KMS-11 (cell line): ENCODE measurements around the gene SUCO.
A peak's percentile ranks its signal among the peaks of the same experiment; 100 is the strongest.
"Not testable (repeated sequence)": the region's sequence is repeated elsewhere in the genome, so short reads cannot be mapped to it uniquely, and the experiment has no call there.

Experiments used
- H2AFZ ChIP-seq: fragments of 200-600 bp; sonication (generic); 2 replicates; pipeline ENCODE4 v1.6.1; 2016; ENCODE audit warnings: antibody characterized with exemption, mixed run types, low read depth
- H3K27ac ChIP-seq: fragments of 200-600 bp; sonication (generic); 2 replicates; pipeline ENCODE4 v1.6.1; 2016; ENCODE audit warnings: mild to moderate bottlenecking, mixed run types
- H3K27me3 ChIP-seq: fragments of 200-600 bp; sonication (generic); 2 replicates; pipeline ENCODE4 v1.6.1; 2017; ENCODE audit warnings: mild to moderate bottlenecking, low read depth, mixed run types, moderate library complexity; ENCODE audit not compliant: insufficient read depth
- H3K36me3 ChIP-seq: fragments of 200-600 bp; sonication (generic); 2 replicates; pipeline ENCODE4 v1.6.1; 2017; ENCODE audit warnings: mild to moderate bottlenecking, mixed run types; ENCODE audit not compliant: insufficient read depth
- H3K4me1 ChIP-seq: fragments of 200-600 bp; sonication (generic); 2 replicates; pipeline ENCODE4 v1.6.1; 2016; ENCODE audit warnings: mild to moderate bottlenecking, low read depth, mixed run types; ENCODE audit not compliant: poor library complexity, severe bottlenecking
- H3K4me2 ChIP-seq: fragments of 200-600 bp; sonication (generic); 2 replicates; pipeline ENCODE4 v1.7.0; 2016; ENCODE audit warnings: mild to moderate bottlenecking, mixed run types
- H3K4me3 ChIP-seq: fragments of 200-600 bp; sonication (generic); IDR thresholded peaks from 2 replicates; pipeline ENCODE4 v1.6.1; 2017; ENCODE audit warnings: low read depth, low read length, mixed read lengths; ENCODE audit not compliant: insufficient read depth
- H3K79me2 ChIP-seq: fragments of 200-600 bp; sonication (generic); 2 replicates; pipeline ENCODE4 v1.6.1; 2016; ENCODE audit warnings: low read depth, mixed run types; ENCODE audit not compliant: insufficient read depth
- H3K9ac ChIP-seq: fragments of 200-600 bp; sonication (generic); 2 replicates; pipeline ENCODE4 v1.6.1; 2016; ENCODE audit warnings: mild to moderate bottlenecking, mixed run types
- H4K20me1 ChIP-seq: fragments of 200-600 bp; sonication (generic); 2 replicates; pipeline ENCODE4 v1.6.1; 2016; ENCODE audit warnings: mild to moderate bottlenecking, mixed run types; ENCODE audit not compliant: insufficient read depth
- CTCF ChIP-seq: fragments of 200-600 bp; sonication (generic); conservative IDR thresholded peaks from 2 replicates; pipeline ENCODE4 v1.6.1; 2017; ENCODE audit warnings: low read depth, mild to moderate bottlenecking, antibody characterized with exemption, low read length, moderate library complexity, mixed read lengths

SUCO gene

GRCh38 chr1:172612478-172612877 lies 79.5 kb downstream of the SUCO start:
- Histone ChIP-seq H3K4me1 (peaks cover 10% of the 10 kb centered on the region), H3K27me3 (no peaks in the 10 kb centered on the region), H2AFZ (no peak overlapping the region), H3K79me2 (no peaks in the 10 kb centered on the region), H4K20me1 (no peaks in the 10 kb centered on the region), H3K36me3 (peaks cover 12% of the 10 kb centered on the region; the same call in 1 of the 2 replicates), H3K9ac (no peak overlapping the region), H3K27ac (no peak overlapping the region), H3K4me3 (no peak overlapping the region), H3K4me2 (no peak overlapping the region)
- TF ChIP-seq CTCF, result no peak

GRCh38 chr1:172613294-172613693 lies 80.3 kb downstream of the SUCO start:
- H3K79me2 ChIP-seq, result no peaks in the 10 kb centered on the region
- H3K36me3 ChIP-seq, result peaks cover 12% of the 10 kb centered on the region; the same call in 1 of the 2 replicates
- H4K20me1 ChIP-seq, result no peaks in the 10 kb centered on the region
- no peak overlapping the region for H3K27ac ChIP-seq
- no peak overlapping the region for H3K9ac ChIP-seq
- H3K4me3 ChIP-seq, result no peak overlapping the region
- no peak overlapping the region for H3K4me2 ChIP-seq
- peaks cover 18% of the 10 kb centered on the region for H3K4me1 ChIP-seq
- H2AFZ ChIP-seq, result no peak overlapping the region
- no peaks in the 10 kb centered on the region for H3K27me3 ChIP-seq
- TF ChIP-seq CTCF, result no peak

- Histone ChIP-seq H3K4me1 (peaks cover 20% of the 10 kb centered on the region), H3K79me2 (no peaks in the 10 kb centered on the region), H3K36me3 (no peaks in the 10 kb centered on the region), H2AFZ (no peak overlapping the region), H3K9ac (no peak overlapping the region), H3K4me3 (no peak overlapping the region), H3K27me3 (no peaks in the 10 kb centered on the region), H4K20me1 (no peaks in the 10 kb centered on the region), H3K27ac (peak overlapping the region; percentile 71), H3K4me2 (no peak overlapping the region)
- TF ChIP-seq CTCF, result no peak
Measured at GRCh38 chr1:172616195-172616594, 83.2 kb downstream of the SUCO start.

- Histone ChIP-seq H3K4me2 (no peak overlapping the region), H3K4me3 (no peak overlapping the region), H3K36me3 (no peaks in the 10 kb centered on the region), H4K20me1 (no peaks in the 10 kb centered on the region), H3K9ac (peak overlapping the region; percentile 7; the same call in 1 of the 2 replicates), H3K79me2 (no peaks in the 10 kb centered on the region), H3K4me1 (peaks cover 20% of the 10 kb centered on the region), H2AFZ (peak overlapping the region; percentile 3; the same call in 1 of the 2 replicates), H3K27me3 (no peaks in the 10 kb centered on the region), H3K27ac (peak overlapping the region; percentile 71)
- no peak for TF ChIP-seq CTCF
Measured at GRCh38 chr1:172616636-172617035, 83.7 kb downstream of the SUCO start.

GRCh38 chr1:172620603-172621002 lies 87.7 kb downstream of the SUCO start:
- H4K20me1 ChIP-seq, H3K9ac ChIP-seq, H3K4me2 ChIP-seq: not testable (repeated sequence)

More at GRCh38 chr1:172620603-172621002, 87.7 kb downstream of the SUCO start:
- not testable (repeated sequence) for H2AFZ ChIP-seq, H3K36me3 ChIP-seq, H3K27ac ChIP-seq, H3K4me3 ChIP-seq, H3K27me3 ChIP-seq, H3K79me2 ChIP-seq
- peaks cover 20% of the 10 kb centered on the region for H3K4me1 ChIP-seq
